H9 (cell line): Measurements from ENCODE around the gene COQ8B. TPM values are rescaled to one million over a fixed set of nuclear protein-coding genes. Genes with fewer than 3 reads are reported as not detected.

Source experiments
- DNase-seq: peaks from one replicate; pipeline ENCODE4 v3.0.0-alpha.2; 2017
- H2AFZ ChIP-seq: one replicate; pipeline ENCODE4 v1.6.1; 2013; ENCODE audit warnings: mild to moderate bottlenecking, low read length, control low read depth, moderate library complexity
- H2AK5ac ChIP-seq: 2 replicates; pipeline ENCODE4 v1.6.1; 2013; ENCODE audit warnings: low read length, control low read depth, mixed read lengths; ENCODE audit not compliant: insufficient read length
- H2BK120ac ChIP-seq: one replicate; pipeline ENCODE4 v1.6.1; 2013; ENCODE audit warnings: low read depth, mild to moderate bottlenecking, low read length, control low read depth, inconsistent platforms; ENCODE audit not compliant: poor library complexity, severe bottlenecking
- H2BK12ac ChIP-seq: 2 replicates; pipeline ENCODE4 v1.6.1; 2013; ENCODE audit warnings: low read length, control low read depth, mixed read lengths, low read depth; ENCODE audit not compliant: insufficient read length
- H2BK15ac ChIP-seq: 2 replicates; pipeline ENCODE4 v1.6.1; 2013; ENCODE audit warnings: low read depth, low read length, control low read depth
- H2BK20ac ChIP-seq: one replicate; pipeline ENCODE4 v1.6.1; 2013; ENCODE audit warnings: low read depth, mild to moderate bottlenecking, low read length, control low read depth, inconsistent platforms; ENCODE audit not compliant: poor library complexity, severe bottlenecking
- H2BK5ac ChIP-seq: 2 replicates; pipeline ENCODE4 v1.6.1; 2013; ENCODE audit warnings: low read length, control low read depth, mixed read lengths; ENCODE audit not compliant: insufficient read length
- H3K14ac ChIP-seq: 2 replicates; pipeline ENCODE4 v1.6.1; 2013; ENCODE audit warnings: low read length, control low read depth; ENCODE audit not compliant: insufficient read depth
- H3K18ac ChIP-seq: 2 replicates; pipeline ENCODE4 v1.6.1; 2013; ENCODE audit warnings: low read depth, mild to moderate bottlenecking, mixed read lengths, low read length, control low read depth; ENCODE audit not compliant: insufficient read length
- H3K23ac ChIP-seq: 2 replicates; pipeline ENCODE4 v1.6.1; 2013; ENCODE audit warnings: low read length, control low read depth, mixed read lengths, low read depth; ENCODE audit not compliant: insufficient read length
- H3K23me2 ChIP-seq: 2 replicates; pipeline ENCODE4 v1.6.1; 2013; ENCODE audit warnings: low read depth, mild to moderate bottlenecking, mixed read lengths, low read length, control low read depth; ENCODE audit not compliant: insufficient read length, poor library complexity, severe bottlenecking
- H3K27ac ChIP-seq: 2 replicates; pipeline ENCODE4 v1.5.1; 2013; ENCODE audit warnings: low read length, control low read depth, mixed read lengths, low read depth; ENCODE audit not compliant: insufficient read length
- H3K27me3 ChIP-seq: 2 replicates; pipeline ENCODE4 v1.6.1; 2013; ENCODE audit warnings: low read length, control low read depth, inconsistent platforms; ENCODE audit not compliant: insufficient read depth
- H3K4ac ChIP-seq: 2 replicates; pipeline ENCODE4 v1.6.1; 2013; ENCODE audit warnings: low read depth, mild to moderate bottlenecking, control low read depth, inconsistent platforms, low read length, moderate library complexity
- H3K4me1 ChIP-seq: 2 replicates; pipeline ENCODE4 v1.6.1; 2013; ENCODE audit warnings: low read length, control low read depth, inconsistent platforms; ENCODE audit not compliant: insufficient read depth
- H3K4me2 ChIP-seq: 2 replicates; pipeline ENCODE4 v1.6.1; 2013; ENCODE audit warnings: low read length, control low read depth, mixed read lengths; ENCODE audit not compliant: insufficient read length, insufficient read depth
- H3K56ac ChIP-seq: 2 replicates; pipeline ENCODE4 v1.6.1; 2013; ENCODE audit warnings: low read depth, mild to moderate bottlenecking, mixed read lengths, low read length, control low read depth; ENCODE audit not compliant: insufficient read length
- H3K79me1 ChIP-seq: 2 replicates; pipeline ENCODE4 v1.6.1; 2013; ENCODE audit warnings: low read depth, mild to moderate bottlenecking, moderate library complexity, low read length, control low read depth, inconsistent platforms; ENCODE audit not compliant: insufficient read depth, poor library complexity, severe bottlenecking
- H3K79me2 ChIP-seq: 2 replicates; pipeline ENCODE4 v1.6.1; 2013; ENCODE audit warnings: low read length, control low read depth, inconsistent platforms; ENCODE audit not compliant: insufficient read depth
- H3K9ac ChIP-seq: 2 replicates; pipeline ENCODE4 v1.6.1; 2013; ENCODE audit warnings: low read length, control low read depth, mixed read lengths; ENCODE audit not compliant: insufficient read length; ENCODE audit errors: extremely low read depth
- H3K9me3 ChIP-seq: one replicate; pipeline ENCODE4 v1.6.1; 2013; ENCODE audit warnings: low read depth, low read length, inconsistent platforms; ENCODE audit not compliant: control insufficient read depth
- H3T11ph ChIP-seq: one replicate; pipeline ENCODE4 v1.6.1; 2013; ENCODE audit warnings: mild to moderate bottlenecking, low read length, control low read depth, inconsistent platforms
- H4K20me1 ChIP-seq: one replicate; pipeline ENCODE4 v1.6.1; 2013; ENCODE audit not compliant: control insufficient read depth, insufficient read length, insufficient read depth
- H4K5ac ChIP-seq: 2 replicates; pipeline ENCODE4 v1.6.1; 2013; ENCODE audit warnings: low read depth, mild to moderate bottlenecking, mixed read lengths, low read length, control low read depth; ENCODE audit not compliant: insufficient read length
- H4K8ac ChIP-seq: replicated peaks from 2 replicates; pipeline ENCODE4 v1.6.1; 2013; ENCODE audit warnings: low read length, control low read depth, mixed read lengths, low read depth; ENCODE audit not compliant: insufficient read length
- H4K91ac ChIP-seq: 2 replicates; pipeline ENCODE4 v1.6.1; 2013; ENCODE audit warnings: low read depth, mild to moderate bottlenecking, moderate library complexity, mixed read lengths, low read length, control low read depth; ENCODE audit not compliant: insufficient read length
- H3K27ac Mint-ChIP-seq, 3 experiments: 2 replicates in 2 of 3; 3 replicates in 1 of 3; pipeline ENCODE4 v1.8.0; 2020 to 2021; ENCODE audit warnings: mixed read lengths in 3 of 3, mild to moderate bottlenecking in 1 of 3, moderate library complexity in 1 of 3
- H3K27me3 Mint-ChIP-seq: 2 replicates; pipeline ENCODE4 v1.8.0; 2021; ENCODE audit warnings: low read depth, mild to moderate bottlenecking, moderate library complexity, mixed read lengths
- H3K36me3 Mint-ChIP-seq, 3 experiments: 2 replicates in 2 of 3; 3 replicates in 1 of 3; pipeline ENCODE4 v1.8.0; 2020 to 2021; ENCODE audit warnings: low read depth in 3 of 3, mixed read lengths in 3 of 3; ENCODE audit not compliant: insufficient read depth in 1 of 3
- H3K4me1 Mint-ChIP-seq, 2 experiments: 2 replicates each; pipeline ENCODE4 v1.8.0; 2020; ENCODE audit warnings: mixed read lengths in 2 of 2
- H3K4me3 Mint-ChIP-seq, 2 experiments: 2 replicates in 1 of 2; 3 replicates in 1 of 2; pipeline ENCODE4 v1.8.0; 2020 to 2021; ENCODE audit warnings: mild to moderate bottlenecking in 2 of 2, mixed read lengths in 2 of 2, moderate library complexity in 1 of 2
- H3K9me3 Mint-ChIP-seq, 2 experiments: 2 replicates in 1 of 2; 3 replicates in 1 of 2; pipeline ENCODE4 v1.8.0; 2020; ENCODE audit warnings: mild to moderate bottlenecking in 2 of 2, mixed read lengths in 2 of 2, moderate library complexity in 1 of 2
- WGBS: extraction: QIAGEN DNeasy Blood & Tissue Kit; methylation state at CpG from one replicate; pipeline ENCODE4 v1.1.7; 2013; ENCODE audit warnings: missing lambda C conversion rate, low lambda C conversion rate, mixed read lengths; ENCODE audit not compliant: insufficient read length; ENCODE audit errors: extremely low coverage; 5-methylcytosine and 5-hydroxymethylcytosine counted together
- total RNA-seq: library from RNA; stranded (reverse); gene quantifications from 2 replicates; pipeline ENCODE4 v1.2.1, GENCODE V29; 2021
- TF ChIP-seq, protein P1 (sequence below): fragments of 200-600 bp; sonication (generic); conservative IDR thresholded peaks from 3 replicates; pipeline ENCODE4 v1.8.0; 2021; ENCODE audit warnings: antibody characterized with exemption, mild to moderate bottlenecking

The COQ8B gene
- total RNA-seq, 1 experiment from 2014 or later: 40.5 TPM

DNA sequence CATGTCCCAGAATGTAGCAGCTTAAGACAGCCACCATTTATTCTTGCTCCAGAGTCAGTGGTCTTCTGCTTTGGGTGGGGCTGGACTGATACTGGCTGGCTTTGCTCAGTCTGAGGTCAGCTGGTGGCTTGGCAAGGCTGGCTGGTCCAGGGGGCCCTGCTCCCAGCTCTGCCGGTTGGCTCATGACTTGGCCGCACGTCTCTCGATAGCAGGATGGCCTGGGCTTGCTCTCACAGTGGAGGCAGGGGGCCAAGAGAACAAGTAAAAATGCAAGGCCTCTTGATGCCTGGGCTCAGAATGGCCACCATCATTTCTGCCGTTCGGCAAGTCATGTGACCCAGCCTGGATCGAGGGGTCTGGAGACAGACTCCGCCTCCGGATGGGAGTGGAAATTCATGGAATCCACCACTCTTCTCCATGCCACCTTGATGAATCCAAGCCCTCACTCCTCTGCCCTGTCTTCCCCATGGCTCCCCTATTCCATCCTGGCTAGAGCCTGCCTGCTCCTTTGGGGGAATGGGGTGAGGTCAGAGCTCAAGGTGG lies 20.5 kb upstream of the COQ8B start:
- H4K20me1 ChIP-seq: no peaks in the 10 kb centered on the region
- H3K79me1 ChIP-seq: no peaks in the 10 kb centered on the region
- no peak overlapping the region for H3K56ac ChIP-seq
- H3T11ph ChIP-seq: no peak overlapping the region
- no peak for DNase-seq
- no peaks in the 10 kb centered on the region for H3K27me3 Mint-ChIP-seq
- no peak overlapping the region for H2BK120ac ChIP-seq
- no peak overlapping the region for H4K8ac ChIP-seq
- H4K91ac ChIP-seq: no peak overlapping the region
- H3K4me1 ChIP-seq: no peaks in the 10 kb centered on the region
- no peak overlapping the region for H2BK20ac ChIP-seq
- no peak overlapping the region for H3K23ac ChIP-seq
- H2AK5ac ChIP-seq: no peak overlapping the region
- no peak overlapping the region for H3K27ac Mint-ChIP-seq
- H3K14ac ChIP-seq: no peak overlapping the region
- no peak overlapping the region for H2BK15ac ChIP-seq
- no peak overlapping the region for H2BK12ac ChIP-seq
- peaks cover 14 to 66% (median 51%) of the 10 kb centered on the region in 3 experiments; a peak in 6 of 7 replicates for H3K36me3 Mint-ChIP-seq
- no peak overlapping the region for H3K27ac ChIP-seq
- no peaks in the 10 kb centered on the region for H3K23me2 ChIP-seq
- H3K9ac ChIP-seq: no peak overlapping the region
- no peaks in the 10 kb centered on the region for H3K9me3 ChIP-seq
- no peak overlapping the region for H3K4ac ChIP-seq
- no CpG with 5 or more reads among the region's 9 CpGs for WGBS
- H3K4me1 Mint-ChIP-seq: peaks cover 3 to 4% of the 10 kb centered on the region in 2 experiments
- H2AFZ ChIP-seq: no peak overlapping the region
- TF ChIP-seq, protein P1, sequence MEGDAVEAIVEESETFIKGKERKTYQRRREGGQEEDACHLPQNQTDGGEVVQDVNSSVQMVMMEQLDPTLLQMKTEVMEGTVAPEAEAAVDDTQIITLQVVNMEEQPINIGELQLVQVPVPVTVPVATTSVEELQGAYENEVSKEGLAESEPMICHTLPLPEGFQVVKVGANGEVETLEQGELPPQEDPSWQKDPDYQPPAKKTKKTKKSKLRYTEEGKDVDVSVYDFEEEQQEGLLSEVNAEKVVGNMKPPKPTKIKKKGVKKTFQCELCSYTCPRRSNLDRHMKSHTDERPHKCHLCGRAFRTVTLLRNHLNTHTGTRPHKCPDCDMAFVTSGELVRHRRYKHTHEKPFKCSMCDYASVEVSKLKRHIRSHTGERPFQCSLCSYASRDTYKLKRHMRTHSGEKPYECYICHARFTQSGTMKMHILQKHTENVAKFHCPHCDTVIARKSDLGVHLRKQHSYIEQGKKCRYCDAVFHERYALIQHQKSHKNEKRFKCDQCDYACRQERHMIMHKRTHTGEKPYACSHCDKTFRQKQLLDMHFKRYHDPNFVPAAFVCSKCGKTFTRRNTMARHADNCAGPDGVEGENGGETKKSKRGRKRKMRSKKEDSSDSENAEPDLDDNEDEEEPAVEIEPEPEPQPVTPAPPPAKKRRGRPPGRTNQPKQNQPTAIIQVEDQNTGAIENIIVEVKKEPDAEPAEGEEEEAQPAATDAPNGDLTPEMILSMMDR: no peak
- H4K5ac ChIP-seq: no peak overlapping the region
- H3K79me2 ChIP-seq: no peaks in the 10 kb centered on the region
- no peak overlapping the region for H3K4me2 ChIP-seq
- H3K4me3 Mint-ChIP-seq: no peak overlapping the region
- H3K18ac ChIP-seq: no peak overlapping the region
- no peaks in the 10 kb centered on the region for H3K9me3 Mint-ChIP-seq
- H2BK5ac ChIP-seq: no peak overlapping the region
- H3K27me3 ChIP-seq: no peaks in the 10 kb centered on the region
